NCI-H2081 (cell line): ENCODE data around the gene CCDC68.
"Not testable (repeated sequence)": the region's sequence is repeated elsewhere in the genome, so short reads cannot be mapped to it uniquely, and the experiment has no call there.

ENCODE experiments used
- DNase-seq, 2 experiments: peaks; one replicate each; lab custom pipeline; 2025; lab: John Stamatoyannopoulos, UW

The CCDC68 gene

GRCh38 chr18:54958704-54959625 is at the start of gene CCDC68:
Gene CCDC68 (minus strand): TSS chr18:54959461. CDS start chr18:54942791, 16,670 bp downstream.
- DNase-seq, result no peak

- DNase-seq, result no peak
Observed at GRCh38 chr18:55007602-55008001, 48.3 kb upstream of the CCDC68 start.

- no peak for DNase-seq
Observed at GRCh38 chr18:55003695-55004094, 44.4 kb upstream of the CCDC68 start.

- no peak for DNase-seq
Observed at GRCh38 chr18:55002261-55002660, 43.0 kb upstream of the CCDC68 start.

GRCh38 chr18:55001394-55002024 is 42.2 kb upstream of the CCDC68 start:
- DNase-seq, result peak in 1 of 2 experiments; percentile 1

GRCh38 chr18:55000529-55000928 is 41.3 kb upstream of the CCDC68 start:
- DNase-seq, result no peak

GRCh38 chr18:54999016-54999415 is 39.8 kb upstream of the CCDC68 start:
- DNase-seq, result no peak

GRCh38 chr18:54995421-54996143 is 36.3 kb upstream of the CCDC68 start:
- DNase-seq, result no peak

GRCh38 chr18:54991981-54992380 is 32.7 kb upstream of the CCDC68 start:
- no peak for DNase-seq

GRCh38 chr18:54984908-54985307 is 25.6 kb upstream of the CCDC68 start:
- no peak for DNase-seq

- no peak for DNase-seq
Observed at GRCh38 chr18:54983791-54984190, 24.5 kb upstream of the CCDC68 start.

GRCh38 chr18:54983041-54983686 is 23.9 kb upstream of the CCDC68 start:
- peak; percentile 21 to 35 for DNase-seq

GRCh38 chr18:54981076-54981475 is 21.8 kb upstream of the CCDC68 start:
- no peak for DNase-seq

- no peak for DNase-seq
Observed at GRCh38 chr18:54975598-54975997, 16.3 kb upstream of the CCDC68 start.

GRCh38 chr18:54973046-54973445 is 13.8 kb upstream of the CCDC68 start:
- DNase-seq, result no peak

GRCh38 chr18:54968807-54969206 is 9.5 kb upstream of the CCDC68 start:
- DNase-seq, result no peak

GRCh38 chr18:54968237-54968636 is 9.0 kb upstream of the CCDC68 start:
- not testable (repeated sequence) for DNase-seq

- no peak for DNase-seq
Observed at GRCh38 chr18:54967786-54968185, 8.5 kb upstream of the CCDC68 start.

- DNase-seq, result no peak
Observed at GRCh38 chr18:54964741-54965140, 5.5 kb upstream of the CCDC68 start.

GRCh38 chr18:54962919-54963645 is 3.8 kb upstream of the CCDC68 start:
- DNase-seq, result no peak

- DNase-seq, result no peak
Observed at GRCh38 chr18:54961868-54962267, 2.6 kb upstream of the CCDC68 start.
